AG04450 (cell line): ENCODE measurements around the gene BABAM2. TPM values are rescaled to one million over a fixed set of nuclear protein-coding genes. Genes with fewer than 3 reads are reported as not detected.

Experiments
- CTCF ChIA-PET: fragments of 300-600, 350-600 bp; formaldehyde crosslinking; extraction: SDS; loops from one replicate; lab custom pipeline; 2022; ENCODE audit warnings: antibody characterized with exemption, inconsistent platforms; lab: Charles Lee
- POLR2A ChIA-PET: fragments of 350-600 bp; formaldehyde crosslinking; extraction: SDS; loops from one replicate; lab custom pipeline; 2021; ENCODE audit warnings: antibody characterized with exemption, inconsistent platforms; lab: Yijun Ruan, JAX
- DNase-seq: peaks from one replicate; pipeline ENCODE4 v3.0.0-alpha.2; 2011; ENCODE audit warnings: low read depth, low spot score
- H3K27ac ChIP-seq: one replicate; pipeline ENCODE4 v1.5.1; 2012; ENCODE audit warnings: low read depth, low read length, control low read depth
- H3K27me3 ChIP-seq: one replicate; pipeline ENCODE4 v1.6.0; 2012; ENCODE audit warnings: low read length; ENCODE audit not compliant: control insufficient read depth, insufficient read depth
- H3K4me3 ChIP-seq: 2 replicates; pipeline ENCODE4 v1.5.1; 2011; ENCODE audit warnings: mild to moderate bottlenecking, low read depth, low read length, control low read depth
- H3K9me3 ChIP-seq: 2 replicates; pipeline ENCODE4 v1.5.1; 2012; ENCODE audit warnings: low read length; ENCODE audit not compliant: control insufficient read depth, insufficient read depth
- CTCF ChIP-seq: IDR thresholded peaks from 2 replicates; pipeline ENCODE4 v1.5.1; 2011; ENCODE audit warnings: low read depth, low read length, control low read depth, inconsistent platforms
- polyA plus RNA-seq: library from polyadenylated mRNA; depleted of rRNA; stranded (reverse); fragments of >200 nt; gene quantifications from 2 replicates; pipeline ENCODE4 v1.2.3, GENCODE V29; 2011

Gene BABAM2
- polyA plus RNA-seq, 1 experiment, result 44.5 TPM

GRCh38 chr2:27885661-27886060 lies 4.9 kb upstream of the BABAM2 start:
- no peaks in the 10 kb centered on the region for H3K27me3 ChIP-seq
- ChIA-PET CTCF (interaction anchor here (0.6 kb wide), 1 partner anchor 24 kb away, joined by 3 read pairs; no protein-coding TSS in a partner anchor), POLR2A (interaction anchor here (0.6 kb wide), 1 partner anchor 505 kb away, joined by 3 read pairs; no protein-coding TSS in a partner anchor)
- H3K27ac ChIP-seq, result no peak overlapping the region
- no peak for DNase-seq
- no peaks in the 10 kb centered on the region; the same call in 1 of the 2 replicates for H3K9me3 ChIP-seq
- no peak for TF ChIP-seq CTCF
- H3K4me3 ChIP-seq, result no peak overlapping the region

DNA sequence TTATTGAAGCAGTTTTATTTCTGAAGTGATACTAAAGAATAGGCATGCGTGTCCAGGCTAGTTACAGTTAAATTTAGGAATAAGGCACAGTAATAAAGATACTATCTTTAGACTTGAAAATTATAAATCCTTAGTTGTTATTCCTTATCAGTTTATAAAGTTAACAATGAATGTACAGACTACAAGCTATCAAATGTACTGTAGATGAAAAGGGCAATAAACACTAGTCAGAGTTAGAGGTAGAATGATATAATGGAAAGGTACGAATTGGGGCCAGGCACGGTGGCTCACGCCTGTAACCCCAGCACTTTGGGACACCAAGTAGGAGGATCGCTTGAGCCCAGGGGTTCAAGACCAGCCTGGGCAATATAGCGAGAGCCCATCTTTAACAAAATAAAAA lies 4.2 kb upstream of the BABAM2 start:
- H3K27ac ChIP-seq, result no peak overlapping the region
- ChIA-PET CTCF (interaction anchor here (0.6 kb wide), 1 partner anchor 25 kb away, joined by 3 read pairs; no protein-coding TSS in a partner anchor), POLR2A (interaction anchor here (0.6 kb wide), 1 partner anchor 505 kb away, joined by 3 read pairs; no protein-coding TSS in a partner anchor)

GRCh38 chr2:27887111-27887510 lies 3.4 kb upstream of the BABAM2 start:
- no peak overlapping the region for H3K4me3 ChIP-seq

More for the DNA sequence above, 4.2 kb upstream of the BABAM2 start:
- no peak for TF ChIP-seq CTCF
- Histone ChIP-seq H3K4me3 (no peak overlapping the region), H3K9me3 (no peaks in the 10 kb centered on the region; the same call in 1 of the 2 replicates), H3K27me3 (no peaks in the 10 kb centered on the region)
- no peak for DNase-seq

GRCh38 chr2:27887830-27888229 lies 2.7 kb upstream of the BABAM2 start:
- DNase-seq, result no peak
- POLR2A ChIA-PET, result interaction anchor here (0.7 kb wide), 1 partner anchor 88 kb away, joined by 3 read pairs; no protein-coding TSS in a partner anchor
- TF ChIP-seq CTCF, result no peak
- Histone ChIP-seq H3K9me3 (no peaks in the 10 kb centered on the region; the same call in 1 of the 2 replicates), H3K27me3 (no peaks in the 10 kb centered on the region), H3K27ac (no peak overlapping the region), H3K4me3 (no peak overlapping the region)
- CTCF ChIA-PET, result interaction anchor here (0.6 to 1.3 kb wide), 4 partner anchors 165 to 205 kb away, joined by 3 to 6 read pairs (median 4); no protein-coding TSS in a partner anchor

More at GRCh38 chr2:27887111-27887510, 3.4 kb upstream of the BABAM2 start:
- TF ChIP-seq CTCF, result no peak
- H3K27me3 ChIP-seq, result no peaks in the 10 kb centered on the region
- no peak overlapping the region for H3K27ac ChIP-seq
- ChIA-PET CTCF (interaction anchor here (1.3 kb wide), 1 partner anchor 164 kb away, joined by 3 read pairs; no protein-coding TSS in a partner anchor), POLR2A (no interaction called here)
- H3K9me3 ChIP-seq, result no peaks in the 10 kb centered on the region; the same call in 1 of the 2 replicates
- no peak for DNase-seq

DNA sequence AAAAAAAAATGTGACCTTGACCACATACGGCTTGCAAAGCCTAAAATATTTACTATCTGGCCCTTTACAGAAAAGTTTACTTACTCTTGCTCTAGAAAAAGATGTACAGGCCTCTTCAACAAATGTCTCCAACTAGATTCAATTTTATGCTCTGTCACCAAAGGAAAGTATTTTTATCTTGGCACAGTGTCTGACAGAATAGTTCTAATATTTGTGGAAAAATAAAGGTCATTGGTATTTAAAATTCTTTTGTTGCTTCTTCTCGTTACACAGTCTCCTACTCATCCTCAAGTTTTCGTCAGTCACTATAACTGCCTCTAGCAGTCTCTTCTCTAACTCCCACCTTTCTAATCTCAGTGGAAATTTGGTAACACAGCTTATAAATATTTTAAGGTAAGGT lies 1.7 kb upstream of the BABAM2 start:
- H3K4me3 ChIP-seq, result no peak overlapping the region
- ChIA-PET POLR2A (no interaction called here), CTCF (no interaction called here)
- H3K27me3 ChIP-seq, result no peaks in the 10 kb centered on the region
- H3K27ac ChIP-seq, result no peak overlapping the region
- TF ChIP-seq CTCF, result no peak
- H3K9me3 ChIP-seq, result no peaks in the 10 kb centered on the region; the same call in 1 of the 2 replicates
- DNase-seq, result no peak
